ENCODE data around the gene KCNMA1.
"Not testable (repeated sequence)": the region's sequence is repeated elsewhere in the genome, so short reads cannot be mapped to it uniquely, and the experiment has no call there.

The KCNMA1 gene

DNA sequence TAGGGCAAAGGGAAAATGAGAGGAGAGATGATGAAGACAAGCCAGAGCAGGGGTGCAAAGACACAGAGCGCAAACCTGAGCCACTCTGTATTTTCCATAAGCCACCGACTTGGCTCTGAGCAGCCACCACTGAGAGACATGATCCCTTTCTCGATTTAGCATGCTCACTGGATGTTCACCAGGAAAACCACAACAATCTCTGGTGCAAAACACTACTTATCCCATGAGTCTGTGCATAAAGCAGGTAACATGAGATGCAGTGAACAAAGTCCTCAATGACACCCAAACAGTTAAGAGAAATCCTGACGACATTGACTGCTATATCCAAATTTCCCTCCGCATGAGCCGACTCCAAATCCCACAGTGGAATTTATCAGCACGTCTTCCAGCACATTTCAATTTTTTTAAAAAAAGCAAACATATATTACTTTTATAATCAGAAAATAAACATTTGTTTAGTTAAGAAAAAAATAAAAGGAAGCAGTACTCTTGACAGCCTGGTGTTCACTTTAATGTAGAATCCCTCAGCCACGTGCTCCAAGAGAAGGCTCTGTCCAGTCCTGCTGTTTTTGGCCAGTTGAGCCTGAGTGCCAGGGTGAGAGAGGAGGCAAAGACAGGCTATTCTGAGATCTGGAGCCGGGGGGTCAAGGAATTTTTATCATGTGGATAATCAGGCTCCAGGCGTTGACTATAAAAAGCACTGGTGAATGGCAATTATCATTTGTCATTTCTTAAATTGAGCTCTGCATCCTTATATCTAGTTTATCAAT is 238.4 kb downstream of the KCNMA1 start:
- TF ChIP-seq ZNF274 (IDR thresholded peaks at IDR 0.05; ENCODE audit: low read depth, low read length) = no peak
- no peak overlapping the region for H3K4me3 ChIP-seq (ENCODE audit: low read length)

- H3K4me3 ChIP-seq (ENCODE audit: low read length) = no peak overlapping the region
- TF ChIP-seq ZNF274 (IDR thresholded peaks at IDR 0.05; ENCODE audit: low read depth, low read length) = no peak
These were observed 239.1 kb downstream of the KCNMA1 start for GRCh38 chr10:77398558-77398957.

DNA sequence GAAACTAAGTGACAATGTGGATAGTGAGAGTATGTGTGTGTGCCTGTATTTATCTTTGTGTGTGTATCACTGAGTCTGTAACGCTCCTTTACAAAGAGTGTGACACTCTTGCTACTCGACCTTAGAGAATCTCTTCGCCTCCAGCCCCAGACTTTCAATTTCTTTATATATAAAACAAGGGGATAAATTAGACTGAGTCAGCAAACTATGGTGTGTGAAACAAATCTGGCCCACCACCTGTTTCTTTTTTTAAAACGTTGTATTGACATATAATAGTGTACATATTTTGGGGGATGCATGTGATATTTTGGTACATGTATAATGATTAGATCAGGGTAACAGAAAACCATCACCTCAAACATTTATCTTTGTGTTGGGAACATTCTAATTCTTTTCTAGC is 240.5 kb downstream of the KCNMA1 start:
- H3K4me3 ChIP-seq (ENCODE audit: low read length) = no peak overlapping the region
- TF ChIP-seq ZNF274 (IDR thresholded peaks at IDR 0.05; ENCODE audit: low read depth, low read length) = no peak

- H3K4me3 ChIP-seq (ENCODE audit: low read length) = no peak overlapping the region
- no peak for TF ChIP-seq ZNF274 (IDR thresholded peaks at IDR 0.05; ENCODE audit: low read depth, low read length)
These were observed 241.3 kb downstream of the KCNMA1 start for GRCh38 chr10:77396290-77396689.

- no peak overlapping the region for H3K4me3 ChIP-seq (ENCODE audit: low read length)
- TF ChIP-seq ZNF274 (IDR thresholded peaks at IDR 0.05; ENCODE audit: low read depth, low read length) = no peak
These were observed 243.6 kb downstream of the KCNMA1 start for GRCh38 chr10:77393821-77394501.

DNA sequence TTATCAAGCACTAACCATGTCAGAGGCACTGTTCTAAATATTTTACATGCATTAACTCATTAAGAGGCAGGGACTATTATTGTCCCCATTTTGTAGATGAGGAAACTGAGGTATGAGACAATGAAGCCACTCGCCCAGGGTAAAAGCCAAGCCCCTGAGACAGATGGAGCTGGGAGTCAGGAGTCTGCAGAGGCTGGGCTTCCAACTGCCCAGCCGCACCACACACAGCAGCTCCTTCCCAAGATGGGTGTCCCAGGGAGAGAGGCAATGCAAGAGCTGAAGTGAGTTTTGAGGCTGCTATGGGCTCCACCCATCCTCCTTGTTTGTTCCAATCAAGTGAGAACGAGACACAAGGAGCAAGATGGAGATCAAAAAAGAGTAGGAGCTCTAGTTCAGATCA is 244.2 kb downstream of the KCNMA1 start:
- no peak overlapping the region for H3K4me3 ChIP-seq (ENCODE audit: low read length)
- TF ChIP-seq ZNF274 (IDR thresholded peaks at IDR 0.05; ENCODE audit: low read depth, low read length) = no peak

- TF ChIP-seq ZNF274 (IDR thresholded peaks at IDR 0.05; ENCODE audit: low read depth, low read length) = no peak
These were observed 244.8 kb downstream of the KCNMA1 start for GRCh38 chr10:77392851-77393250.

DNA sequence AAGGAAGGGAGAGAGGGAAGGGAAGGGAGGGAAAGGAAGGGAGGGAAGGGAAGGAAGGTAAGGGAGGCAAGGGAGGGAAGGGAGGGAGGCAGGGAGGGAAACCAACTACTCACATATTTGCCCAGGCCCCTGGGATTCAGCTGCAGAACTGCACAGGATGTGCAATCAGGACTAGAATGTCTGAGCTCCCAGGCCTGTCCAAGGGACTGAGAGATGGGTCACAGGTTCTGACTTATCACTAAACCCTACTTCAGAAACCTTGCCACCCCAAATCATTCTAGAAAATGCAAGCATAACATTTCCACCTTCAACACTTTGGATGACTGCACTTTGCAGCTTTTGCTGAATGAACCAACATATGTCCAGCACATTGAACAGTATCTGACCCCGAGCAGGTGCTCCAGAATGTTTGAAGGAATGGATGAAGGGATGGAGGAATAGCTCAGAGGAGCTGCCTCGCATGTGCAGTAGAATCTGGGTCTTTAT is 245.3 kb downstream of the KCNMA1 start:
- H3K4me3 ChIP-seq (ENCODE audit: low read length) = no peak overlapping the region
- no peak for TF ChIP-seq ZNF274 (IDR thresholded peaks at IDR 0.05; ENCODE audit: low read depth, low read length)

More at GRCh38 chr10:77392851-77393250, 244.8 kb downstream of the KCNMA1 start:
- H3K4me3 ChIP-seq (ENCODE audit: low read length) = no peak overlapping the region

GRCh38 chr10:77391605-77392235 is 245.9 kb downstream of the KCNMA1 start:
- TF ChIP-seq ZNF274 (IDR thresholded peaks at IDR 0.05; ENCODE audit: low read depth, low read length) = no peak
- no peak overlapping the region for H3K4me3 ChIP-seq (ENCODE audit: low read length)

DNA sequence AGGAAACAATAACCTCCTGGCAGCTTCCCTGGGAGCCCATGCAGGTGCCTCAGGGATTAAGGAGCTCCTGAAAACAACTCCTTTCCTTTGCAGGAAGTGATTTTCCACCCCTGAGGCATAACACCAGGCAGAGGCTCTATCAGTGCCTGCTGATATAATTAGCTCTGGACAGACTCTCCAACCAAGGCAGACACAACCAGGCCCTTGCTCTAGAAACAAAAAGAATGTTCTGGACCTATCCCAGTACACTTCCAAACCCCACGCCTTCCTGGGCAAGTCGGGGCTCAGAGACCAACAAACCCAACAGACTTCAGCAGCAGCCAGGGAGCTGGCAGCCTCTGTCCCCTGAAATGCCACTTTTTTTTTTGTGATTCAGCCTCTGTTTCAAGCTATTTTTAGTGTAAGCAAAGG is 247.1 kb downstream of the KCNMA1 start:
- no peak overlapping the region for H3K4me3 ChIP-seq (ENCODE audit: low read length)
- TF ChIP-seq ZNF274 (IDR thresholded peaks at IDR 0.05; ENCODE audit: low read depth, low read length) = no peak

- no peak for TF ChIP-seq ZNF274 (IDR thresholded peaks at IDR 0.05; ENCODE audit: low read depth, low read length)
- no peak overlapping the region for H3K4me3 ChIP-seq (ENCODE audit: low read length)
These were observed 249.0 kb downstream of the KCNMA1 start for GRCh38 chr10:77388571-77389100.

DNA sequence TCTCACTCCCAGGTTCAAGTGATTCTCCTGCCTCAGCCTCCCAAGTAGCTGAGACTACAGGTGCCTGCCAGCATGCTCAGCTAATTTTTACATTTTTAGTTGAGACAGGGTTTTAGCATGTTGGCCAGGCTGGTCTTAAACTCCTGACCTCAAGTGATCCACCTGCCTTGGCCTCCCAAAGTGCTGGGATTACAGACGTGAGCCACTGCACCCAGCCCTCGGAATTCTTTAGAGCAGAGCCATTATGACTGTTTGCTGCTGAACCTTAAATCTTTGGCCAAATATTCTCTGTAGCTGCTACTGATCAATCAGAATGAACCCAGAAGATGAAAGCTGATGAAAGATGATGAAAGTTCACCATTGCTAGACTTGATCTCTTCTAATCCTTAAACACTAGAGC is 249.9 kb downstream of the KCNMA1 start:
- H3K4me3 ChIP-seq (ENCODE audit: low read length) = not testable (repeated sequence)

- no peak for TF ChIP-seq ZNF274 (IDR thresholded peaks at IDR 0.05; ENCODE audit: low read depth, low read length)
- H3K4me3 ChIP-seq (ENCODE audit: low read length) = no peak overlapping the region
These were observed 250.4 kb downstream of the KCNMA1 start for GRCh38 chr10:77387247-77387646.

DNA sequence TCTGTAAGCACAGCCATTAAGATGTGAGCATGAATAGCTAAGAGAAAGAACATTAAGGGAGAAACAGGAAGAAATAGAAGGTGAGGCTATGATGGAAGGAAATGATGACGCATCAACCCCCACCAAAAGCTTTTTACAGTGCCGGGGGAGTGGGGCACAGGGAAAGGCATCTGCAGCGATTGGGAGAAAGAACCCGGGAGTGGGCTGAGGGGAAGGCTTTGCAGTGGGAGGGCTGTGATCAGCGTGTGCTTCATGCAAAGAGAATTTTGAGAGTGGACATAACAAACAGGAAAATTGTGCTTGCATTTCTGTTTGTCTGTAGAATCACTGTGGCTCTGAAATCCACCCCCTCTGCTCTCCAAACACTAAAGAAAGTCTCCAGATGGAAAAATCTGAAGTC is 250.8 kb downstream of the KCNMA1 start:
- no peak for TF ChIP-seq ZNF274 (IDR thresholded peaks at IDR 0.05; ENCODE audit: low read depth, low read length)
- no peak overlapping the region for H3K4me3 ChIP-seq (ENCODE audit: low read length)

GRCh38 chr10:77386365-77386764 is 251.2 kb downstream of the KCNMA1 start:
- no peak overlapping the region for H3K4me3 ChIP-seq (ENCODE audit: low read length)
- TF ChIP-seq ZNF274 (IDR thresholded peaks at IDR 0.05; ENCODE audit: low read depth, low read length) = no peak
